A673 (cell line): ENCODE results near the gene ABCF3.

Experiments used
- CTCF ChIP-seq: fragments of 300-800, 200-600 bp; sonication (generic); conservative IDR thresholded peaks from 2 replicates; pipeline ENCODE4 v1.5.1; 2017; ENCODE audit warnings: low read depth, mild to moderate bottlenecking, antibody characterized with exemption, low read length, moderate library complexity, mixed read lengths
- EZH2 ChIP-seq: fragments of 200-600 bp; sonication (generic); IDR thresholded peaks from 2 replicates; pipeline ENCODE4 v1.6.1; 2017; ENCODE audit warnings: borderline replicate concordance, low read depth, mild to moderate bottlenecking, mixed read lengths, antibody characterized with exemption, low read length; ENCODE audit not compliant: poor library complexity, severe bottlenecking

DNA sequence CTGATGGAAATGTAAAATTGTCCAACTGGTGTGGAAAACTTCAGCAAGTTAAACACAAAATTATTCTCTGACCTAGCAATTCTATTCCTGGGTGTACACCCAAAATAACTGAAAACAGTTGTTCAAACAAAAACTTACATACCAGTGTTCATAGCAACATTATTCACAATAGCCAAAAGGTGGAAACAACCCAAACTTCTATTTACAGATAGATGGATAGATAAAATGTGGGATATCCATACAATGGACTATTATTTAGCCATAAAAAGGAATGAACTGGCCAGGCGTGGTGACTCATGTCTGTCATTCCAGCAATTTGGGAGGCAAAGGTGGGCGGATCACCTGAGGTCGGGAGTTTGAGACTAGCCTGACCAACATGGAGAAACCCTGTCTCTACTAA lies 36.5 kb downstream of the ABCF3 start:
- TF ChIP-seq CTCF (no peak), EZH2 (no peak)
